Measurements from ENCODE around the gene TM4SF18. TPM values are rescaled to one million over a fixed set of nuclear protein-coding genes. Genes with fewer than 3 reads are reported as not detected.

Gene TM4SF18
- total RNA-seq, 1 experiment from 2014 or later = 0.34 TPM

- Histone ChIP-seq H3K9me2 (ENCODE audit: insufficient read depth) (no peaks in the 10 kb centered on the region), H3K27ac (ENCODE audit: low read depth, low read length) (no peak overlapping the region), H3K9ac (ENCODE audit: low read length) (no peak overlapping the region), H4K20me1 (ENCODE audit: insufficient read depth) (no peaks in the 10 kb centered on the region), H3K4me2 (ENCODE audit: low read length) (no peak overlapping the region), H3K9me3 (ENCODE audit: control insufficient read depth in 1 of 2, insufficient read depth in 1 of 2, low read depth in 1 of 2, low read length in 2 of 2) (no peaks in the 10 kb centered on the region), H3K4me3 (replicated peaks in 1 of 2; ENCODE audit: low read depth in 1 of 2, low read length in 2 of 2) (no peak overlapping the region), H2AFZ (ENCODE audit: low read depth, low read length, poor library complexity, severe bottlenecking) (no peak overlapping the region), H3K27me3 (ENCODE audit: insufficient read depth, low read length) (no peaks in the 10 kb centered on the region), H3K36me3 (ENCODE audit: control insufficient read depth in 1 of 2, insufficient read depth in 2 of 2, low read length in 2 of 2) (no peaks in the 10 kb centered on the region), H3K4me1 (ENCODE audit: control insufficient read depth in 1 of 2, insufficient read depth in 2 of 2, low read length in 2 of 2) (peaks cover 0 to 10% of the 10 kb centered on the region in 2 experiments; a peak in 2 of 4 replicates), H3K79me2 (ENCODE audit: insufficient read depth, low read length) (no peaks in the 10 kb centered on the region)
- TF ChIP-seq TCF7L2 (IDR thresholded peaks at IDR 0.05; ENCODE audit: borderline replicate concordance, extremely low read depth, insufficient read depth, insufficient read length) (no peak), MAX (IDR thresholded peaks at IDR 0.05) (no peak), ZFX (IDR thresholded peaks at IDR 0.05) (no peak)
- no peak for DNase-seq (ENCODE audit: low read depth, low spot score)
- intact Hi-C loops (cut with micrococcal nuclease) = no loop called here
- BruUV-seq (replicated peaks) = no TSS peak
- ChIA-PET CTCF (no interaction called here), POLR2A (no interaction called here), RAD21 (ENCODE audit: low non-redundant PET in 1 of 2, low total read pairs in 2 of 2, uncharacterized antibody in 2 of 2, unreplicated experiment in 2 of 2) (no interaction called here)
- ATAC-seq = no peak
These were observed 12.3 kb downstream of the TM4SF18 start for GRCh38 chr3:149321136-149321535.

GRCh38 chr3:149319750-149320149, 13.7 kb downstream of the TM4SF18 start:
- Histone ChIP-seq H3K4me3 (replicated peaks in 1 of 2; ENCODE audit: low read depth in 1 of 2, low read length in 2 of 2) (no peak overlapping the region), H3K4me2 (ENCODE audit: low read length) (no peak overlapping the region), H3K9ac (ENCODE audit: low read length) (no peak overlapping the region), H3K36me3 (ENCODE audit: control insufficient read depth in 1 of 2, insufficient read depth in 2 of 2, low read length in 2 of 2) (no peaks in the 10 kb centered on the region), H3K79me2 (ENCODE audit: insufficient read depth, low read length) (no peaks in the 10 kb centered on the region), H3K9me3 (ENCODE audit: control insufficient read depth in 1 of 2, insufficient read depth in 1 of 2, low read depth in 1 of 2, low read length in 2 of 2) (no peaks in the 10 kb centered on the region), H2AFZ (ENCODE audit: low read depth, low read length, poor library complexity, severe bottlenecking) (no peak overlapping the region), H3K27me3 (ENCODE audit: insufficient read depth, low read length) (no peaks in the 10 kb centered on the region), H3K4me1 (ENCODE audit: control insufficient read depth in 1 of 2, insufficient read depth in 2 of 2, low read length in 2 of 2) (peaks cover 0 to 24% of the 10 kb centered on the region in 2 experiments; a peak in 2 of 4 replicates), H3K27ac (ENCODE audit: low read depth, low read length) (no peak overlapping the region), H3K9me2 (ENCODE audit: insufficient read depth) (no peaks in the 10 kb centered on the region), H4K20me1 (ENCODE audit: insufficient read depth) (no peaks in the 10 kb centered on the region)
- no peak for ATAC-seq
- no peak for DNase-seq (ENCODE audit: low read depth, low spot score)
- ChIA-PET CTCF (no interaction called here), POLR2A (no interaction called here), RAD21 (ENCODE audit: low non-redundant PET in 1 of 2, low total read pairs in 2 of 2, uncharacterized antibody in 2 of 2, unreplicated experiment in 2 of 2) (no interaction called here)
- intact Hi-C loops (cut with micrococcal nuclease) = no loop called here
- BruUV-seq (replicated peaks) = no TSS peak
- no peak for TF ChIP-seq CTCF (IDR thresholded peaks at IDR 0.05 in 2 of 3, conservative IDR thresholded peaks at IDR 0.05 in 1 of 3; ENCODE audit: borderline replicate concordance in 1 of 3, insufficient read depth in 1 of 3, low read depth in 2 of 3, low read length in 2 of 3)
- TF ChIP-seq SIN3A (IDR thresholded peaks at IDR 0.05; ENCODE audit: low read depth) = no peak
- TF ChIP-seq EGR1 (IDR thresholded peaks at IDR 0.05; ENCODE audit: low read depth) = no peak
- TF ChIP-seq SP1 (IDR thresholded peaks at IDR 0.05; ENCODE audit: low read depth) = no peak
- TF ChIP-seq POLR2A (IDR thresholded peaks at IDR 0.05; ENCODE audit: borderline replicate concordance, extremely low read depth, insufficient read depth, insufficient read length) = no peak
- no peak for TF ChIP-seq ZBTB33 (IDR thresholded peaks at IDR 0.05; ENCODE audit: extremely low read depth, insufficient replicate concordance, low read length)
- no peak for TF ChIP-seq ZFX (IDR thresholded peaks at IDR 0.05)
- TF ChIP-seq ELF1 (IDR thresholded peaks at IDR 0.05; ENCODE audit: borderline replicate concordance, low read depth) = no peak
- no peak for TF ChIP-seq POLR2AphosphoS5 (IDR thresholded peaks at IDR 0.05; ENCODE audit: low read depth, low read length)
- no peak for TF ChIP-seq REST (IDR thresholded peaks at IDR 0.05; ENCODE audit: low read depth)
- TF ChIP-seq YY1 (IDR thresholded peaks at IDR 0.05; ENCODE audit: extremely low read depth, insufficient replicate concordance, low read depth, low read length) = no peak

Data from HCT116 (cell line).